Measurements from ENCODE around the gene NTN5.

DNA sequence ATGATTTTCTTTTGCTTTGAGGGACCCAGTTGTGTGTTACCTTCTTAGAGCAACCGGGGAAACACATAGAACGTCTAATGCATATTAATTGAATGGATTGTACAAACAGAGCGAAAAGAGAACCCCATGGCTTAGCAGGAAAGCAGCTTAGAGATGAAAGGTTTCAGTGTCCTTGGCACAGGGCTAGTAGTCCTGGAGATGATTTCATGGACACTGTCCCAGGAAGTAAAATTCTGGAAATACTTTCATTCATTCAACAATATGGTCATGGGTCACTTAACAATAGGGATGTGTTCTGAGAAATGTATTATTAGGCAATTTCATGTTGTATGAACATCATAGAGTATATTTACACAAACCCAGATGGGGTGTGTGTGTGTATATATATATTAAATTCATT lies 13.3 kb upstream of the NTN5 start:
- TF ChIP-seq, protein P1, sequence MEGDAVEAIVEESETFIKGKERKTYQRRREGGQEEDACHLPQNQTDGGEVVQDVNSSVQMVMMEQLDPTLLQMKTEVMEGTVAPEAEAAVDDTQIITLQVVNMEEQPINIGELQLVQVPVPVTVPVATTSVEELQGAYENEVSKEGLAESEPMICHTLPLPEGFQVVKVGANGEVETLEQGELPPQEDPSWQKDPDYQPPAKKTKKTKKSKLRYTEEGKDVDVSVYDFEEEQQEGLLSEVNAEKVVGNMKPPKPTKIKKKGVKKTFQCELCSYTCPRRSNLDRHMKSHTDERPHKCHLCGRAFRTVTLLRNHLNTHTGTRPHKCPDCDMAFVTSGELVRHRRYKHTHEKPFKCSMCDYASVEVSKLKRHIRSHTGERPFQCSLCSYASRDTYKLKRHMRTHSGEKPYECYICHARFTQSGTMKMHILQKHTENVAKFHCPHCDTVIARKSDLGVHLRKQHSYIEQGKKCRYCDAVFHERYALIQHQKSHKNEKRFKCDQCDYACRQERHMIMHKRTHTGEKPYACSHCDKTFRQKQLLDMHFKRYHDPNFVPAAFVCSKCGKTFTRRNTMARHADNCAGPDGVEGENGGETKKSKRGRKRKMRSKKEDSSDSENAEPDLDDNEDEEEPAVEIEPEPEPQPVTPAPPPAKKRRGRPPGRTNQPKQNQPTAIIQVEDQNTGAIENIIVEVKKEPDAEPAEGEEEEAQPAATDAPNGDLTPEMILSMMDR (IDR thresholded peaks at IDR 0.05) = no peak
- TF ChIP-seq ZFX (IDR thresholded peaks at IDR 0.05; ENCODE audit: borderline replicate concordance) = no peak
